ENCODE data around the gene CRACDL. TPM values are rescaled to one million over a fixed set of nuclear protein-coding genes. Genes with fewer than 3 reads are reported as not detected.

Gene CRACDL
- total and polyA plus RNA-seq, 2 donors (not counting 3 experiments of a cell fraction or from before 2014, with no cell fraction given), result 0.92 to 6.3 TPM

GRCh38 chr2:98827625-98828368 is 108.2 kb downstream of the CRACDL start:
- H3K79me2 ChIP-seq (ENCODE audit: control insufficient read depth, insufficient read depth, low read length), result no peaks in the 10 kb centered on the region
- no peaks in the 10 kb centered on the region for H3K9me3 ChIP-seq (replicated peaks; ENCODE audit: control insufficient read depth, insufficient read depth, low read length)
- DNase-seq (ENCODE audit: low read depth, low spot score), result no peak
- H3K9ac ChIP-seq (replicated peaks; ENCODE audit: extremely low read depth, insufficient read depth, low read length), result no peak overlapping the region
- no peak overlapping the region for H3K4me2 ChIP-seq (ENCODE audit: insufficient read depth, low read length)
- no peaks in the 10 kb centered on the region for H3K27me3 ChIP-seq (ENCODE audit: control insufficient read depth in 2 of 2, insufficient read depth in 2 of 2, low read length in 2 of 2)
- intact Hi-C loops (cut with micrococcal nuclease), result no loop called here
- TF ChIP-seq POLR2A (IDR thresholded peaks at IDR 0.05; ENCODE audit: low read depth, low read length) (no peak), JUN (IDR thresholded peaks at IDR 0.05; ENCODE audit: borderline replicate concordance, insufficient read depth, insufficient read length, low read depth) (no peak), GATA2 (IDR thresholded peaks at IDR 0.05; ENCODE audit: insufficient read depth, insufficient read length, low read depth, low read length) (no peak), POLR2AphosphoS5 (IDR thresholded peaks at IDR 0.05; ENCODE audit: insufficient read depth, low read depth, low read length) (no peak), MAX (IDR thresholded peaks at IDR 0.05; ENCODE audit: insufficient read depth, insufficient read length) (no peak), MYC (IDR thresholded peaks at IDR 0.05; ENCODE audit: low read depth, low read length) (no peak), FOS (IDR thresholded peaks at IDR 0.05; ENCODE audit: borderline replicate concordance, insufficient read depth, low read length) (no peak), EZH2 (IDR thresholded peaks at IDR 0.05; ENCODE audit: borderline replicate concordance, low read depth, low read length, severe bottlenecking) (no peak)
- TF ChIP-seq, protein P1, sequence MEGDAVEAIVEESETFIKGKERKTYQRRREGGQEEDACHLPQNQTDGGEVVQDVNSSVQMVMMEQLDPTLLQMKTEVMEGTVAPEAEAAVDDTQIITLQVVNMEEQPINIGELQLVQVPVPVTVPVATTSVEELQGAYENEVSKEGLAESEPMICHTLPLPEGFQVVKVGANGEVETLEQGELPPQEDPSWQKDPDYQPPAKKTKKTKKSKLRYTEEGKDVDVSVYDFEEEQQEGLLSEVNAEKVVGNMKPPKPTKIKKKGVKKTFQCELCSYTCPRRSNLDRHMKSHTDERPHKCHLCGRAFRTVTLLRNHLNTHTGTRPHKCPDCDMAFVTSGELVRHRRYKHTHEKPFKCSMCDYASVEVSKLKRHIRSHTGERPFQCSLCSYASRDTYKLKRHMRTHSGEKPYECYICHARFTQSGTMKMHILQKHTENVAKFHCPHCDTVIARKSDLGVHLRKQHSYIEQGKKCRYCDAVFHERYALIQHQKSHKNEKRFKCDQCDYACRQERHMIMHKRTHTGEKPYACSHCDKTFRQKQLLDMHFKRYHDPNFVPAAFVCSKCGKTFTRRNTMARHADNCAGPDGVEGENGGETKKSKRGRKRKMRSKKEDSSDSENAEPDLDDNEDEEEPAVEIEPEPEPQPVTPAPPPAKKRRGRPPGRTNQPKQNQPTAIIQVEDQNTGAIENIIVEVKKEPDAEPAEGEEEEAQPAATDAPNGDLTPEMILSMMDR (IDR thresholded peaks at IDR 0.05; ENCODE audit: extremely low read depth in 1 of 2, insufficient read depth in 1 of 2, low read depth in 1 of 2, low read length in 2 of 2), result no peak
- no TSS peak for BruUV-seq (replicated peaks)
- CTCF ChIA-PET, result interaction anchor here (0.9 kb wide), 1 partner anchor 71 kb away, joined by 3 read pairs; no protein-coding TSS in a partner anchor
- no peak overlapping the region for H2AFZ ChIP-seq (ENCODE audit: low read depth, low read length)
- no peak for FAIRE-seq
- no peak overlapping the region for H3K4me3 ChIP-seq (replicated peaks in 1 of 3; ENCODE audit: insufficient read depth in 1 of 3, low read depth in 1 of 3, low read length in 3 of 3)
- peaks cover 15% of the 10 kb centered on the region for H3K4me1 ChIP-seq (ENCODE audit: control insufficient read depth, extremely low read depth, insufficient read depth, low read length)
- no peak overlapping the region for H3K27ac ChIP-seq (ENCODE audit: insufficient read depth, low read depth, low read length)
- H3K36me3 ChIP-seq (ENCODE audit: control insufficient read depth in 2 of 2, extremely low read depth in 1 of 2, insufficient read depth in 2 of 2, low read length in 2 of 2), result no peaks in the 10 kb centered on the region
- H4K20me1 ChIP-seq (replicated peaks; ENCODE audit: control insufficient read depth, extremely low read depth, insufficient read depth, low read length), result no peaks in the 10 kb centered on the region
- POLR2A ChIA-PET, result no interaction called here
- dilution Hi-C loops (cut with MboI; ENCODE audit: extremely low pct_ligation_motif_present, low sequenced_read_pairs), result no loop called here
- H3K9me1 ChIP-seq (replicated peaks; ENCODE audit: control insufficient read depth, extremely low read depth, insufficient read depth, low read length), result no peaks in the 10 kb centered on the region
